HEK293 (cell line): ENCODE data around the gene QSOX1.

Source experiments
- CTCF ChIA-PET: fragments of 350-600 bp; formaldehyde crosslinking; extraction: SDS; loops from one replicate; lab custom pipeline; 2021; ENCODE audit warnings: antibody characterized with exemption; lab: Yijun Ruan, JAX
- POLR2A ChIA-PET: fragments of 300-600 bp; formaldehyde crosslinking; extraction: SDS; loops from one replicate; lab custom pipeline; 2020; ENCODE audit warnings: antibody characterized with exemption, inconsistent platforms; lab: Yijun Ruan, JAX
- H3K27ac ChIP-seq: fragments of 200-500 bp; sonication (Bioruptor generic); 2 replicates; pipeline ENCODE4 v1.5.1; 2014; ENCODE audit warnings: low read depth, low read length, control low read depth, inconsistent platforms; ENCODE audit errors: extremely low read depth
- H3K36me3 ChIP-seq, 2 experiments: fragments of 200-500 bp in 1 of 2; sonication (Bioruptor generic) in 1 of 2; 1 replicate in 1 of 2; 2 replicates in 1 of 2; pipeline ENCODE4 v1.5.1; 2014 to 2017; ENCODE audit warnings: inconsistent platforms in 2 of 2, low read length in 2 of 2; ENCODE audit not compliant: control insufficient read depth in 2 of 2, insufficient read depth in 1 of 2
- H3K4me1 ChIP-seq: fragments of 200-500 bp; sonication (Bioruptor generic); 2 replicates; pipeline ENCODE4 v1.5.1; 2014; ENCODE audit warnings: mild to moderate bottlenecking, low read length, inconsistent platforms; ENCODE audit not compliant: control insufficient read depth, insufficient read depth
- H3K4me3 ChIP-seq: 2 replicates; pipeline ENCODE4 v1.5.1; 2011; ENCODE audit warnings: low read depth, mild to moderate bottlenecking, control low read depth, low read length, moderate library complexity
- H3K9me3 ChIP-seq: fragments of 200-500 bp; sonication (Bioruptor generic); 2 replicates; pipeline ENCODE4 v1.5.1; 2014; ENCODE audit warnings: low read depth, low read length, inconsistent platforms; ENCODE audit not compliant: control insufficient read depth, insufficient read depth
- EGR2 ChIP-seq: fragments of 450-650 bp; formaldehyde crosslinking; IDR thresholded peaks from 2 replicates; pipeline ENCODE4 v1.5.1; 2016; ENCODE audit warnings: low read depth, missing biosample characterization, missing genetic modification characterization
- GLIS2 ChIP-seq: fragments of 450-650 bp; formaldehyde crosslinking; IDR thresholded peaks from 2 replicates; pipeline ENCODE4 v1.5.1; 2016; ENCODE audit warnings: missing biosample characterization, missing genetic modification characterization
- PRDM1 ChIP-seq: fragments of 450-650 bp; formaldehyde crosslinking; IDR thresholded peaks from 2 replicates; pipeline ENCODE4; 2016; ENCODE audit warnings: missing biosample characterization, missing genetic modification characterization
- RBAK ChIP-seq: fragments of 450-650 bp; formaldehyde crosslinking; IDR thresholded peaks from 2 replicates; pipeline ENCODE4 v1.5.1; 2016; ENCODE audit warnings: missing biosample characterization, missing genetic modification characterization
- WT1 ChIP-seq: fragments of 450-650 bp; formaldehyde crosslinking; IDR thresholded peaks from 2 replicates; pipeline ENCODE4 v1.5.1; 2016; ENCODE audit warnings: missing biosample characterization, missing genetic modification characterization
- ZBTB48 ChIP-seq: fragments of 450-650 bp; formaldehyde crosslinking; IDR thresholded peaks from 2 replicates; pipeline ENCODE4 v1.5.1; 2016; ENCODE audit warnings: missing biosample characterization, missing genetic modification characterization
- ZFHX2 ChIP-seq: fragments of 450-650 bp; formaldehyde crosslinking; conservative IDR thresholded peaks from 2 replicates; pipeline ENCODE4 v1.5.1; 2016; ENCODE audit warnings: missing biosample characterization, missing genetic modification characterization
- ZNF223 ChIP-seq: fragments of 450-650 bp; formaldehyde crosslinking; IDR thresholded peaks from 2 replicates; pipeline ENCODE4 v1.5.1; 2016; ENCODE audit warnings: missing biosample characterization, missing genetic modification characterization
- ZNF239 ChIP-seq: fragments of 450-650 bp; formaldehyde crosslinking; IDR thresholded peaks from 2 replicates; pipeline ENCODE4 v1.5.1; 2016; ENCODE audit warnings: missing biosample characterization, missing genetic modification characterization
- ZNF341 ChIP-seq: fragments of 450-650 bp; formaldehyde crosslinking; IDR thresholded peaks from 2 replicates; pipeline ENCODE4; 2016; ENCODE audit warnings: low read depth, missing biosample characterization, missing genetic modification characterization
- ZNF394 ChIP-seq: fragments of 450-650 bp; formaldehyde crosslinking; IDR thresholded peaks from 2 replicates; pipeline ENCODE4 v1.5.1; 2016; ENCODE audit warnings: missing biosample characterization, missing genetic modification characterization, mild to moderate bottlenecking, moderate library complexity, borderline replicate concordance
- ZNF664 ChIP-seq: fragments of 450-650 bp; formaldehyde crosslinking; IDR thresholded peaks from 2 replicates; pipeline ENCODE4 v1.5.1; 2016; ENCODE audit warnings: missing biosample characterization, missing genetic modification characterization
- TF ChIP-seq, protein P1 (sequence below): fragments of 450-650 bp; formaldehyde crosslinking; IDR thresholded peaks from 2 replicates; pipeline ENCODE4 v1.5.1; 2016; ENCODE audit warnings: missing biosample characterization, missing genetic modification characterization, borderline replicate concordance
- TF ChIP-seq, protein P2 (sequence below): fragments of 450-650 bp; formaldehyde crosslinking; IDR thresholded peaks from 2 replicates; pipeline ENCODE4 v1.5.1; 2016; ENCODE audit warnings: missing biosample characterization, missing genetic modification characterization, low read depth
- TF ChIP-seq, protein P3 (sequence below): fragments of 450-650 bp; formaldehyde crosslinking; IDR thresholded peaks from 2 replicates; pipeline ENCODE4 v1.5.1; 2016; ENCODE audit warnings: missing biosample characterization, missing genetic modification characterization
- TF ChIP-seq, protein P4 (sequence below): fragments of 450-650 bp; formaldehyde crosslinking; IDR thresholded peaks from 2 replicates; pipeline ENCODE4 v1.5.1; 2016; ENCODE audit warnings: missing biosample characterization, missing genetic modification characterization
- TF ChIP-seq, protein P5 (sequence below): fragments of 450-650 bp; formaldehyde crosslinking; IDR thresholded peaks from 2 replicates; pipeline ENCODE4 v1.5.1; 2016; ENCODE audit warnings: missing biosample characterization, missing genetic modification characterization

The QSOX1 gene

DNA sequence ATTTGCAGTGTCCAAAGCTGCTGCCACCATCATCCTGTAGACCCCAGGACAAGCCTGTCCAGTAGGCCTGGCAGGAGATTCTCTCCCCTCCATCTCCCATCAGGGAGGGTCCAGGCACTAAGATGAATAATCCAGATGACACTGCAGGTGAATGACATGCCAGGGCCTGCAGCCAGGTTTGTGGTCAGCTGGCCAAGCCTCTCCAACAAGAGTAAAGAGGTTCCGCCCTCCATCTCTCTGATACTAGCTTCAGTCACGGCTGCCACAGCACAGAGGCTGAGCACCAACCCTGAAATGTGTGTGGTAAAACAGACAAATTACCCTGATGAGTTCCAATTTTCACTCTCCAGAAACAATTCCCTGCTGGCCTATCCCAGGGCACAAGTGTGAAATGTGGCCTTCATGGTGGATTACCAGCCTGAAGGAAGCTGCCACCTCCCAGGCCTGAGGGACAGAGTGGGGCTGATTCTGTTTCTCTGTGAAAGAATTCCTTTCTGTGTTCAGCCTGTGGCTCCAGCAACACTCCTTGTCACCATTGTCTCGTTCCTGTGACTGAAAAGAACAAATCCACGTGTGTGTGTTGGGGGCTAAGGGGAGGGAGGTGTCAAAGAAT, 55.4 kb downstream of the QSOX1 start:
- no peak for TF ChIP-seq ZNF239 (tag by site-specific recombination)
- TF ChIP-seq GLIS2 (tag by site-specific recombination) = no peak
- TF ChIP-seq ZNF394 (tag by site-specific recombination) = no peak
- Histone ChIP-seq H3K9me3 (no peaks in the 10 kb centered on the region), H3K36me3 (no peaks in the 10 kb centered on the region), H3K4me1 (no peaks in the 10 kb centered on the region), H3K4me3 (no peak overlapping the region), H3K27ac (no peak overlapping the region)
- CTCF ChIA-PET = interaction anchor here (1.0 to 1.2 kb wide), 3 partner anchors 22 to 43 kb away, joined by 3 to 9 read pairs (median 4); no protein-coding TSS in a partner anchor
- POLR2A ChIA-PET = interaction anchor here (1.3 kb wide), 1 partner anchor 21 kb away, joined by 3 read pairs; no protein-coding TSS in a partner anchor

DNA sequence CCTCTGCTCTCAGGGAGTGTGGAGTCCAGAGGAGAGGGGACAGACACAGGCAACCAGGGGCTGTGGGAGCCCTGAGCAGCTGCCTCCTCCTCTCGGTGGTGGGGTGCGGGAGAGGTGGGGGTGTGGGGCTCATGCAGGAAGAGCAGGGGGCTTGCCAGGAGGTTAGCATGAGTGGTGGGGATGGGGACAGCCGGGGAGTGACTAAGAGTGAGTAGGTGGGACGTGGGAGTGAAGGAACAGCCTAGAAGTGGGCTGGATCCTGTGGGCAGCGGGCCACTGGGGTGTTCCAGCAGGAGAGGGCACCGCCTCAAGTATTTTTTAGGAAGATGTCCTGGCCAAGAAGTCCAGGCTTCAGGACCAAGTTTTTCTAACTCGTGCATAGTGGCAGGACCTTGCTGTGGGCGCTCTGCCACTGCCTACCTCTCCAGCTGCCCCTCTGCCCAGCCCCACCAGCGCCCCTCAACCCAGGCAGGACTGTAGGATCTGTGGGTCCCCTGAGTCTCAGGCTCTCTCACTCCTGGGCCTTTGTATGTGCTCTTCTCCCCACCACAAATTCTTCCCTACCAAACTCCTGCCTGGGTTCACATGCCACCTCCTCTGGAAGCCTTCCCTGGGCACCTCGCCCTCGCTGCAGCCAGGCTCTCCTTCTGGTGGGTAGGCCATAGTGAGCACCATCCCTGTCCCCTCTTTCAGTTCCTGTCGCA, 56.6 kb downstream of the QSOX1 start:
- Histone ChIP-seq H3K27ac (no peak overlapping the region), H3K36me3 (no peaks in the 10 kb centered on the region), H3K9me3 (no peaks in the 10 kb centered on the region), H3K4me3 (no peak overlapping the region), H3K4me1 (no peaks in the 10 kb centered on the region)
- CTCF ChIA-PET = interaction anchor here (1.0 to 1.2 kb wide), 2 partner anchors 32 to 42 kb away, joined by 3 to 4 read pairs; no protein-coding TSS in a partner anchor
- TF ChIP-seq ZNF341 (tag by site-specific recombination) (peak; percentile 29; the same call in 1 of the 2 replicates), EGR2 (tag by site-specific recombination) (peak; percentile 96), PRDM1 (tag by site-specific recombination) (no peak), ZNF664 (tag by site-specific recombination) (no peak), ZFHX2 (tag by site-specific recombination) (peak; percentile 97)
- TF ChIP-seq, protein P1, sequence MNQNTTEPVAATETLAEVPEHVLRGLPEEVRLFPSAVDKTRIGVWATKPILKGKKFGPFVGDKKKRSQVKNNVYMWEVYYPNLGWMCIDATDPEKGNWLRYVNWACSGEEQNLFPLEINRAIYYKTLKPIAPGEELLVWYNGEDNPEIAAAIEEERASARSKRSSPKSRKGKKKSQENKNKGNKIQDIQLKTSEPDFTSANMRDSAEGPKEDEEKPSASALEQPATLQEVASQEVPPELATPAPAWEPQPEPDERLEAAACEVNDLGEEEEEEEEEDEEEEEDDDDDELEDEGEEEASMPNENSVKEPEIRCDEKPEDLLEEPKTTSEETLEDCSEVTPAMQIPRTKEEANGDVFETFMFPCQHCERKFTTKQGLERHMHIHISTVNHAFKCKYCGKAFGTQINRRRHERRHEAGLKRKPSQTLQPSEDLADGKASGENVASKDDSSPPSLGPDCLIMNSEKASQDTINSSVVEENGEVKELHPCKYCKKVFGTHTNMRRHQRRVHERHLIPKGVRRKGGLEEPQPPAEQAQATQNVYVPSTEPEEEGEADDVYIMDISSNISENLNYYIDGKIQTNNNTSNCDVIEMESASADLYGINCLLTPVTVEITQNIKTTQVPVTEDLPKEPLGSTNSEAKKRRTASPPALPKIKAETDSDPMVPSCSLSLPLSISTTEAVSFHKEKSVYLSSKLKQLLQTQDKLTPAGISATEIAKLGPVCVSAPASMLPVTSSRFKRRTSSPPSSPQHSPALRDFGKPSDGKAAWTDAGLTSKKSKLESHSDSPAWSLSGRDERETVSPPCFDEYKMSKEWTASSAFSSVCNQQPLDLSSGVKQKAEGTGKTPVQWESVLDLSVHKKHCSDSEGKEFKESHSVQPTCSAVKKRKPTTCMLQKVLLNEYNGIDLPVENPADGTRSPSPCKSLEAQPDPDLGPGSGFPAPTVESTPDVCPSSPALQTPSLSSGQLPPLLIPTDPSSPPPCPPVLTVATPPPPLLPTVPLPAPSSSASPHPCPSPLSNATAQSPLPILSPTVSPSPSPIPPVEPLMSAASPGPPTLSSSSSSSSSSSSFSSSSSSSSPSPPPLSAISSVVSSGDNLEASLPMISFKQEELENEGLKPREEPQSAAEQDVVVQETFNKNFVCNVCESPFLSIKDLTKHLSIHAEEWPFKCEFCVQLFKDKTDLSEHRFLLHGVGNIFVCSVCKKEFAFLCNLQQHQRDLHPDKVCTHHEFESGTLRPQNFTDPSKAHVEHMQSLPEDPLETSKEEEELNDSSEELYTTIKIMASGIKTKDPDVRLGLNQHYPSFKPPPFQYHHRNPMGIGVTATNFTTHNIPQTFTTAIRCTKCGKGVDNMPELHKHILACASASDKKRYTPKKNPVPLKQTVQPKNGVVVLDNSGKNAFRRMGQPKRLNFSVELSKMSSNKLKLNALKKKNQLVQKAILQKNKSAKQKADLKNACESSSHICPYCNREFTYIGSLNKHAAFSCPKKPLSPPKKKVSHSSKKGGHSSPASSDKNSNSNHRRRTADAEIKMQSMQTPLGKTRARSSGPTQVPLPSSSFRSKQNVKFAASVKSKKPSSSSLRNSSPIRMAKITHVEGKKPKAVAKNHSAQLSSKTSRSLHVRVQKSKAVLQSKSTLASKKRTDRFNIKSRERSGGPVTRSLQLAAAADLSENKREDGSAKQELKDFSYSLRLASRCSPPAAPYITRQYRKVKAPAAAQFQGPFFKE (tag by site-specific recombination) = no peak
- TF ChIP-seq, protein P2, sequence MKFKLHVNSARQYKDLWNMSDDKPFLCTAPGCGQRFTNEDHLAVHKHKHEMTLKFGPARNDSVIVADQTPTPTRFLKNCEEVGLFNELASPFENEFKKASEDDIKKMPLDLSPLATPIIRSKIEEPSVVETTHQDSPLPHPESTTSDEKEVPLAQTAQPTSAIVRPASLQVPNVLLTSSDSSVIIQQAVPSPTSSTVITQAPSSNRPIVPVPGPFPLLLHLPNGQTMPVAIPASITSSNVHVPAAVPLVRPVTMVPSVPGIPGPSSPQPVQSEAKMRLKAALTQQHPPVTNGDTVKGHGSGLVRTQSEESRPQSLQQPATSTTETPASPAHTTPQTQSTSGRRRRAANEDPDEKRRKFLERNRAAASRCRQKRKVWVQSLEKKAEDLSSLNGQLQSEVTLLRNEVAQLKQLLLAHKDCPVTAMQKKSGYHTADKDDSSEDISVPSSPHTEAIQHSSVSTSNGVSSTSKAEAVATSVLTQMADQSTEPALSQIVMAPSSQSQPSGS (tag by site-specific recombination) = no peak
- POLR2A ChIA-PET = no interaction called here

DNA sequence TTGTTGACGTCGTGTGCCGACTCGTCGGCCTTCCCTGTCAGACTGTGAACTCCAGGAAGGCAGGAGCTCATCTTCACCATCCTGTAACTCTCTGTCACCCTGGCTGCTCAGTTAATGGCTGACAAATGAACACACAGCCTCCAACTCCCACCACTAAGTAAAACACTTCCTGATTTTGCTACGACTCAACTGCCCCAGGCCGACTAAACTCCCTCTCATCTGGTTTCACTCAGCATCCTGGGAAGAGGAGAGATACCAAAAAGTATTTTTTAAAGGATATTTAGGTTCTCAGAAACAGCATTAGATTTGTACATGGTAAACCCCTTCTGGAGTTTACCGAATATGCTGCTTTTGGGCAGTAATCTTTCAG, 57.2 kb downstream of the QSOX1 start:
- Histone ChIP-seq H3K9me3 (no peaks in the 10 kb centered on the region), H3K36me3 (no peaks in the 10 kb centered on the region), H3K27ac (no peak overlapping the region), H3K4me3 (no peak overlapping the region), H3K4me1 (no peaks in the 10 kb centered on the region)
- POLR2A ChIA-PET = no interaction called here
- CTCF ChIA-PET = interaction anchor here (1.2 kb wide), 1 partner anchor 32 kb away, joined by 3 read pairs; no protein-coding TSS in a partner anchor
- TF ChIP-seq ZNF223 = no peak
- TF ChIP-seq ZFHX2 (tag by site-specific recombination) = no peak
- TF ChIP-seq, protein P3, sequence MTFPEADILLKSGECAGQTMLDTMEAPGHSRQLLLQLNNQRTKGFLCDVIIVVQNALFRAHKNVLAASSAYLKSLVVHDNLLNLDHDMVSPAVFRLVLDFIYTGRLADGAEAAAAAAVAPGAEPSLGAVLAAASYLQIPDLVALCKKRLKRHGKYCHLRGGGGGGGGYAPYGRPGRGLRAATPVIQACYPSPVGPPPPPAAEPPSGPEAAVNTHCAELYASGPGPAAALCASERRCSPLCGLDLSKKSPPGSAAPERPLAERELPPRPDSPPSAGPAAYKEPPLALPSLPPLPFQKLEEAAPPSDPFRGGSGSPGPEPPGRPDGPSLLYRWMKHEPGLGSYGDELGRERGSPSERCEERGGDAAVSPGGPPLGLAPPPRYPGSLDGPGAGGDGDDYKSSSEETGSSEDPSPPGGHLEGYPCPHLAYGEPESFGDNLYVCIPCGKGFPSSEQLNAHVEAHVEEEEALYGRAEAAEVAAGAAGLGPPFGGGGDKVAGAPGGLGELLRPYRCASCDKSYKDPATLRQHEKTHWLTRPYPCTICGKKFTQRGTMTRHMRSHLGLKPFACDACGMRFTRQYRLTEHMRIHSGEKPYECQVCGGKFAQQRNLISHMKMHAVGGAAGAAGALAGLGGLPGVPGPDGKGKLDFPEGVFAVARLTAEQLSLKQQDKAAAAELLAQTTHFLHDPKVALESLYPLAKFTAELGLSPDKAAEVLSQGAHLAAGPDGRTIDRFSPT (tag by site-specific recombination) = no peak
- no peak for TF ChIP-seq WT1 (tag by site-specific recombination)
- TF ChIP-seq ZBTB48 = no peak
- TF ChIP-seq, protein P4, sequence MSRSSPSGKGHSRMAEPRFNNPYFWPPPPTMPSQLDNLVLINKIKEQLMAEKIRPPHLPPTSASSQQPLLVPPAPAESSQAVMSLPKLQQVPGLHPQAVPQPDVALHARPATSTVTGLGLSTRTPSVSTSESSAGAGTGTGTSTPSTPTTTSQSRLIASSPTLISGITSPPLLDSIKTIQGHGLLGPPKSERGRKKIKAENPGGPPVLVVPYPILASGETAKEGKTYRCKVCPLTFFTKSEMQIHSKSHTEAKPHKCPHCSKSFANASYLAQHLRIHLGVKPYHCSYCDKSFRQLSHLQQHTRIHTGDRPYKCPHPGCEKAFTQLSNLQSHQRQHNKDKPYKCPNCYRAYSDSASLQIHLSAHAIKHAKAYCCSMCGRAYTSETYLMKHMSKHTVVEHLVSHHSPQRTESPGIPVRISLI (tag by site-specific recombination) = no peak
- TF ChIP-seq RBAK (tag by site-specific recombination) = no peak
- TF ChIP-seq, protein P5, sequence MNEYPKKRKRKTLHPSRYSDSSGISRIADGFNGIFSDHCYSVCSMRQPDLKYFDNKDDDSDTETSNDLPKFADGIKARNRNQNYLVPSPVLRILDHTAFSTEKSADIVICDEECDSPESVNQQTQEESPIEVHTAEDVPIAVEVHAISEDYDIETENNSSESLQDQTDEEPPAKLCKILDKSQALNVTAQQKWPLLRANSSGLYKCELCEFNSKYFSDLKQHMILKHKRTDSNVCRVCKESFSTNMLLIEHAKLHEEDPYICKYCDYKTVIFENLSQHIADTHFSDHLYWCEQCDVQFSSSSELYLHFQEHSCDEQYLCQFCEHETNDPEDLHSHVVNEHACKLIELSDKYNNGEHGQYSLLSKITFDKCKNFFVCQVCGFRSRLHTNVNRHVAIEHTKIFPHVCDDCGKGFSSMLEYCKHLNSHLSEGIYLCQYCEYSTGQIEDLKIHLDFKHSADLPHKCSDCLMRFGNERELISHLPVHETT (tag by site-specific recombination) = no peak
